Endodermal cell (in vitro differentiated cells): Measurements from ENCODE around the gene ANAPC5. TPM values are rescaled to one million over a fixed set of nuclear protein-coding genes. Genes with fewer than 3 reads are reported as not detected.
"Not testable (repeated sequence)": the region's sequence is repeated elsewhere in the genome, so short reads cannot be mapped to it uniquely, and the experiment has no call there.

ENCODE experiments used
- DNase-seq: peaks from one replicate; pipeline ENCODE4 v3.0.0-alpha.2; 2017
- H3K27ac ChIP-seq: 2 replicates; pipeline ENCODE4 v1.5.1; 2013; ENCODE audit warnings: mild to moderate bottlenecking, low read depth, low read length, moderate library complexity
- H3K27me3 ChIP-seq: 2 replicates; pipeline ENCODE4 v1.6.1; 2013; ENCODE audit warnings: mild to moderate bottlenecking, low read length, moderate library complexity; ENCODE audit not compliant: insufficient read depth, control insufficient read depth, poor library complexity, severe bottlenecking
- H3K36me3 ChIP-seq: 2 replicates; pipeline ENCODE4 v1.7.0; 2013; ENCODE audit warnings: mild to moderate bottlenecking, low read length, moderate library complexity; ENCODE audit not compliant: control insufficient read depth, insufficient read depth
- H3K4me1 ChIP-seq: one replicate; pipeline ENCODE4 v1.7.0; 2013; ENCODE audit warnings: low read length; ENCODE audit not compliant: control insufficient read depth, insufficient read depth
- H3K4me3 ChIP-seq: 2 replicates; pipeline ENCODE4 v1.5.1; 2013; ENCODE audit warnings: mild to moderate bottlenecking, low read length, moderate library complexity
- H3K9ac ChIP-seq: 2 replicates; pipeline ENCODE4 v1.6.1; 2013; ENCODE audit warnings: mild to moderate bottlenecking, low read length, moderate library complexity; ENCODE audit not compliant: poor library complexity, severe bottlenecking; ENCODE audit errors: extremely low read depth
- H3K9me3 ChIP-seq: 2 replicates; pipeline ENCODE4 v1.6.1; 2013; ENCODE audit warnings: mild to moderate bottlenecking, low read length, moderate library complexity; ENCODE audit not compliant: control insufficient read depth
- H3K27ac Mint-ChIP-seq: 2 replicates; pipeline ENCODE4 v1.8.0; 2020; ENCODE audit warnings: mixed read lengths
- H3K27me3 Mint-ChIP-seq: 2 replicates; pipeline ENCODE4 v1.8.0; 2021; ENCODE audit warnings: mild to moderate bottlenecking, mixed read lengths; ENCODE audit not compliant: insufficient read depth
- H3K36me3 Mint-ChIP-seq: 2 replicates; pipeline ENCODE4 v1.8.0; 2020; ENCODE audit warnings: low read depth, mixed read lengths
- H3K4me1 Mint-ChIP-seq: 2 replicates; pipeline ENCODE4 v1.8.0; 2020; ENCODE audit warnings: mixed read lengths
- H3K4me3 Mint-ChIP-seq: 2 replicates; pipeline ENCODE4 v1.8.0; 2020; ENCODE audit warnings: mild to moderate bottlenecking, moderate library complexity, mixed read lengths
- H3K9me3 Mint-ChIP-seq: 2 replicates; pipeline ENCODE4 v1.8.0; 2020; ENCODE audit warnings: mild to moderate bottlenecking, mixed read lengths
- WGBS, 2 experiments: methylation state at CpG; one replicate each; pipeline versions ENCODE4 v1.1.5 to v1.1.7; 2013; ENCODE audit warnings: missing lambda C conversion rate in 2 of 2, mixed read lengths in 1 of 2; ENCODE audit not compliant: insufficient coverage in 1 of 2, insufficient read length in 1 of 2; 5-methylcytosine and 5-hydroxymethylcytosine counted together
- total RNA-seq, 2 donors: library from RNA; stranded (reverse); fragmentation: NEBNext Ultra II Directional in 1 of 2; extraction: Animal tissue kit (Norgen Biotek cat#: 25700) in 1 of 2; gene quantifications; 2 replicates in 1 of 2; 3 replicates in 1 of 2; pipeline ENCODE4 v1.2.1, GENCODE V29; 2021
- TF ChIP-seq, protein P1 (sequence below): fragments of 200-600 bp; sonication (generic); conservative IDR thresholded peaks from 2 replicates; pipeline ENCODE4 v1.5.0; 2021; ENCODE audit warnings: antibody characterized with exemption, mild to moderate bottlenecking

Gene ANAPC5
- total RNA-seq, 2 donors from 2014 or later = 87.7 to 111 TPM

DNA sequence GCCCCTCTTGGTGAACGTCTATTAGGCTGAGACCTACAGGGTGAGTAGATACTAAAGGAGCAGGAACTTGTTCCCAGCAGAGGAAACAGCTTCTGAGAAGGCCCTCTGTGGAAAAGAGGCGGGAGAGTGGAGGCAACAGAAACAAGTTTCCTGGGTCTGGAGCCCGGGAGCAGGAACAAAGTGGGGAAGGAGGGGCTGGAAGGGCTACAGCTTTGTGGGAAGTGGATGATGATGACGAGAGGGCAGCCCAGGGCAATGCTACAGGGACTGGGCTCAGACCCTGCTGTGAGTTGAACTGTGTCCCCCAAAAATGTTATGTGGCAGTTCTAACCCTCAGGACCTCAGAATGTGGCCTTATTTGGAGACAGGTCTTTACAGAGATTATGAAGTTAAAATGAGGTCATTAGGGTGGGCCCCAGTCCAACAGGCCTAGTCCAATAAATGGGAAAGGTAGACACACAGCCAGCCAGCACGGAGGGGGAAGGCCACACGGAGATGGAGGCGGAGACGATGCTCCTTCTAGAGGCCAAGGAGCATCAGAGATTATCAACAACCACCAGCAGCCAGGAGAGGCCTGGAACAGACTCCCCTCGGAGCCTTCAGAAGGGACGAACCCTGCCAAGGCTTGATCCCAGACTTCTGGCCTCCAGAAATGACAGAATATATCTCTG is 70.0 kb downstream of the ANAPC5 start:
- Mint-ChIP-seq H3K27me3 (no peaks in the 10 kb centered on the region), H3K9me3 (no peaks in the 10 kb centered on the region), H3K4me1 (peaks cover 34% of the 10 kb centered on the region), H3K4me3 (no peak overlapping the region), H3K27ac (peak overlapping the region; percentile 68), H3K36me3 (peaks cover 48% of the 10 kb centered on the region)
- no peak overlapping the region for H3K4me3 ChIP-seq
- peaks cover 14% of the 10 kb centered on the region for H3K4me1 ChIP-seq
- TF ChIP-seq, protein P1, sequence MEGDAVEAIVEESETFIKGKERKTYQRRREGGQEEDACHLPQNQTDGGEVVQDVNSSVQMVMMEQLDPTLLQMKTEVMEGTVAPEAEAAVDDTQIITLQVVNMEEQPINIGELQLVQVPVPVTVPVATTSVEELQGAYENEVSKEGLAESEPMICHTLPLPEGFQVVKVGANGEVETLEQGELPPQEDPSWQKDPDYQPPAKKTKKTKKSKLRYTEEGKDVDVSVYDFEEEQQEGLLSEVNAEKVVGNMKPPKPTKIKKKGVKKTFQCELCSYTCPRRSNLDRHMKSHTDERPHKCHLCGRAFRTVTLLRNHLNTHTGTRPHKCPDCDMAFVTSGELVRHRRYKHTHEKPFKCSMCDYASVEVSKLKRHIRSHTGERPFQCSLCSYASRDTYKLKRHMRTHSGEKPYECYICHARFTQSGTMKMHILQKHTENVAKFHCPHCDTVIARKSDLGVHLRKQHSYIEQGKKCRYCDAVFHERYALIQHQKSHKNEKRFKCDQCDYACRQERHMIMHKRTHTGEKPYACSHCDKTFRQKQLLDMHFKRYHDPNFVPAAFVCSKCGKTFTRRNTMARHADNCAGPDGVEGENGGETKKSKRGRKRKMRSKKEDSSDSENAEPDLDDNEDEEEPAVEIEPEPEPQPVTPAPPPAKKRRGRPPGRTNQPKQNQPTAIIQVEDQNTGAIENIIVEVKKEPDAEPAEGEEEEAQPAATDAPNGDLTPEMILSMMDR = no peak
- H3K27ac ChIP-seq = no peak overlapping the region
- DNase-seq = peak; percentile 71
- no peaks in the 10 kb centered on the region for H3K9me3 ChIP-seq
- peaks cover 12% of the 10 kb centered on the region for H3K36me3 ChIP-seq
- 86 to 98% methylated on average over 6 to 10 of the region's 10 CpGs for WGBS, 2 experiments
- H3K9ac ChIP-seq = no peak overlapping the region
- H3K27me3 ChIP-seq = no peaks in the 10 kb centered on the region

DNA sequence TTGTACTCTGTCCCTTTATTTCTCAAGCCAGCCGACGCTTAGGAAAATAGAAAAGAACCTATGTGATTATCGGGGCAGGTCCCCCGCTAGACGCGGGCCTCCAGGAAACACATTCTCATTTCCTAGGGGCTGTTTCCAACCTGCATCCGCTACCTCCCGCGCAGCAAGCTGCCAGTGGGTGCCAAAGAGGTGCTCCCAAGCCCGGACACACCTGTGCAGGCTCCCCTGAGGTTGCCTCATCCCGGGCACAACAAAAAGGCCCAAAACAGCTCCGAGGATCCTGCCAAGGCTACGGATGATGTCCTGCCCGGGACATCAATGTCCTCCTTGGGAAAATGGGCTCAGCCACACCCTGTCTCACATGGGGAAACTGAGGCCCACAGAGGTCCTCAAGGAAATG is 71.1 kb downstream of the ANAPC5 start:
- peak overlapping the region; percentile 90 for H3K27ac Mint-ChIP-seq
- H3K36me3 ChIP-seq = peaks cover 12% of the 10 kb centered on the region

DNA sequence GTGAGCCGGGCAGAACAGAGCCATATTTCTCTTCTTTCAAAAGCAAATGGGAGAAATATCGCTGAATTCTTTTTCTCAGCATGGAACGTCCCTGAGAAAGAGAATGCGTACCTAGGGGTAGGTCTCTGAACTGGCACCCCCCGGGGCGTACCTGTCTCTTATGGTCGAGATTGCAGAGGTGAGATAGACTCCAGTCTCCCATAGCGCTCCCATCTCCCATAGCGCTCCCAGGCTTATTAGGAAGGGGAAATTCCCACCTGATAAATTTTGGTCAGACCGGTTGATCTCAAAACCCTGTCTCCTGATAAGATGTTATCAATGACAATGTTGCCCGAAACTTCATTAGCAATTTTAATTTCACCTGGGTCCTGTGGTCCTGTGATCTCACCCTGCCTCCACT is 71.7 kb downstream of the ANAPC5 start:
- peaks cover 50% of the 10 kb centered on the region for H3K36me3 Mint-ChIP-seq
- not testable (repeated sequence) for H3K27me3 ChIP-seq, H3K27ac ChIP-seq, H3K9me3 Mint-ChIP-seq, H3K9ac ChIP-seq, H3K9me3 ChIP-seq, H3K27me3 Mint-ChIP-seq, H3K4me3 ChIP-seq
- WGBS, 2 experiments = 40 to 86% methylated on average over 5 to 9 of the region's 11 CpGs
- DNase-seq = peak; percentile 93
- H3K27ac Mint-ChIP-seq = peak overlapping the region; percentile 90
- peak overlapping the region; percentile 40 for H3K4me3 Mint-ChIP-seq
- H3K4me1 ChIP-seq = peaks cover 14% of the 10 kb centered on the region
- H3K4me1 Mint-ChIP-seq = peaks cover 34% of the 10 kb centered on the region
- peaks cover 15% of the 10 kb centered on the region for H3K36me3 ChIP-seq

More for the DNA sequence above, 71.1 kb downstream of the ANAPC5 start:
- not testable (repeated sequence) for H3K27ac ChIP-seq, H3K27me3 ChIP-seq, H3K9me3 Mint-ChIP-seq, H3K4me3 ChIP-seq, H3K27me3 Mint-ChIP-seq, H3K9me3 ChIP-seq
- H3K4me1 Mint-ChIP-seq = peaks cover 34% of the 10 kb centered on the region
- peak overlapping the region; percentile 40 for H3K4me3 Mint-ChIP-seq
- DNase-seq = peak; percentile 82
- H3K9ac ChIP-seq = peak overlapping the region; percentile 3
- peaks cover 14% of the 10 kb centered on the region for H3K4me1 ChIP-seq
- 66 to 82% methylated on average over 7 to 14 of the region's 14 CpGs for WGBS, 2 experiments
- peaks cover 51% of the 10 kb centered on the region for H3K36me3 Mint-ChIP-seq

DNA sequence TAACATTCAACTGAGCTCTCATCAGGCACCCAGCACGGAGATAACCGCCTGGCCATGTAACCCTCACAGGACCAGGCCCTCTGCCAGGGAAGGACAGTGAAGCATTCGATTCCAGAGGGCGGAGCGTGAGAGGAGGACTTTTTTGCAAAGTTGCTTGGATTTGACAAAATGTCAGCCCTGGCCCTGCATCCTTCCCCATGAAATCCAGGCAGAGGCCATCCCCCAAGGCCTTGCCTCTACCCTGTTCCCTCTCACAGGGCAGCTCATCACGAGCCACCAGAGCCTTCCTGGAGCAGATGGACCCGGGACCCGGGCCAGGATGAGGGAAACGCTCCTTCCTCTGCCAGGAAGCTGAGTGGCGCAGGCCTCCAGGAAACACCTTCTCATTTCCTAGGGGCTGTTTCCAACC is 72.7 kb downstream of the ANAPC5 start:
- peak; percentile 76 for DNase-seq
- Histone ChIP-seq H3K36me3 (peaks cover 21% of the 10 kb centered on the region), H3K4me3 (no peak overlapping the region), H3K27ac (peak overlapping the region; percentile 10), H3K27me3 (no peaks in the 10 kb centered on the region), H3K9ac (no peak overlapping the region), H3K4me1 (peaks cover 11% of the 10 kb centered on the region), H3K9me3 (no peaks in the 10 kb centered on the region)
- H3K27me3 Mint-ChIP-seq = no peaks in the 10 kb centered on the region
- H3K4me3 Mint-ChIP-seq = no peak overlapping the region
- H3K36me3 Mint-ChIP-seq = peaks cover 49% of the 10 kb centered on the region
- 92 to 95% methylated on average over 9 to 10 of the region's 10 CpGs for WGBS, 2 experiments
- H3K9me3 Mint-ChIP-seq = no peaks in the 10 kb centered on the region
- TF ChIP-seq, protein P1 = no peak
- H3K4me1 Mint-ChIP-seq = peaks cover 34% of the 10 kb centered on the region
- peak overlapping the region; percentile 90 for H3K27ac Mint-ChIP-seq
